Endometrial microvascular endothelial cells (primary cell): ENCODE results near the gene ZNF117. TPM values are rescaled to one million over a fixed set of nuclear protein-coding genes. Genes with fewer than 3 reads are reported as not detected.
"Not testable (repeated sequence)": the region's sequence is repeated elsewhere in the genome, so short reads cannot be mapped to it uniquely, and the experiment has no call there.

Experiments used
- in situ Hi-C: cut with HindIII; loops from 2 replicates; pipeline ENCODE4 v1.10.0; 2017; ENCODE audit warnings: low sequenced_read_pairs, low pct_unique_long_range_greater_than_20kb; ENCODE audit errors: inconsistent ontology term
- total RNA-seq: library from RNA; depleted of rRNA; stranded (reverse); fragments of >200 nt; gene quantifications from one replicate; pipeline ENCODE4 v1.2.3, GENCODE V29; 2015; ENCODE audit errors: inconsistent ontology term

The ZNF117 gene
- total RNA-seq, result 4.9 TPM

GRCh38 chr7:64990936-64991335 is at the start of gene ZNF117:
Gene ZNF117 (minus strand): TSS chr7:64991036.
- in situ Hi-C loops, result no loop called here

GRCh38 chr7:65038767-65039166 is 47.9 kb upstream of the ZNF117 start:
- in situ Hi-C loops, result not testable (repeated sequence)

GRCh38 chr7:65037740-65038688 is 47.2 kb upstream of the ZNF117 start:
- in situ Hi-C loops, result no loop called here

- in situ Hi-C loops, result not testable (repeated sequence)
Measured at GRCh38 chr7:65036526-65036925, 45.7 kb upstream of the ZNF117 start.

GRCh38 chr7:65035469-65035868 is 44.6 kb upstream of the ZNF117 start:
- in situ Hi-C loops, result not testable (repeated sequence)

- in situ Hi-C loops, result not testable (repeated sequence)
Measured at GRCh38 chr7:65034120-65034782, 43.4 kb upstream of the ZNF117 start.

- in situ Hi-C loops, result not testable (repeated sequence)
Measured at GRCh38 chr7:65033391-65033790, 42.6 kb upstream of the ZNF117 start.

- in situ Hi-C loops, result not testable (repeated sequence)
Measured at GRCh38 chr7:65025023-65025422, 34.2 kb upstream of the ZNF117 start.

- in situ Hi-C loops, result not testable (repeated sequence)
Measured at GRCh38 chr7:65020978-65021377, 30.1 kb upstream of the ZNF117 start.

- in situ Hi-C loops, result not testable (repeated sequence)
Measured at GRCh38 chr7:65009881-65010280, 19.0 kb upstream of the ZNF117 start.

GRCh38 chr7:65009394-65009793 is 18.6 kb upstream of the ZNF117 start:
- in situ Hi-C loops, result not testable (repeated sequence)

GRCh38 chr7:65007036-65007435 is 16.2 kb upstream of the ZNF117 start:
- in situ Hi-C loops, result not testable (repeated sequence)

GRCh38 chr7:65006094-65006992 is 15.5 kb upstream of the ZNF117 start, which contains the start of gene ERV3-1:
Gene ERV3-1 (minus strand): TSS chr7:65006687. CDS start chr7:64993026, 13,661 bp downstream.
- in situ Hi-C loops, result no loop called here

GRCh38 chr7:65004575-65004974 is 13.7 kb upstream of the ZNF117 start:
- in situ Hi-C loops, result no loop called here

GRCh38 chr7:65002972-65003585 is 12.2 kb upstream of the ZNF117 start:
- in situ Hi-C loops, result no loop called here

- in situ Hi-C loops, result no loop called here
Measured at GRCh38 chr7:65001291-65001814, 10.5 kb upstream of the ZNF117 start.

- in situ Hi-C loops, result no loop called here
Measured at GRCh38 chr7:64999165-65000004, 8.5 kb upstream of the ZNF117 start.

- in situ Hi-C loops, result no loop called here
Measured at GRCh38 chr7:64998865-64999164, 8.0 kb upstream of the ZNF117 start.
